NOMO-1 treated with dmso at 0.1 percent for 144 hours (cell line): ENCODE data around the gene VPS37B.
"Not testable (repeated sequence)": the region's sequence is repeated elsewhere in the genome, so short reads cannot be mapped to it uniquely, and the experiment has no call there.

ENCODE experiments used
- DNase-seq: peaks from one replicate; lab custom pipeline; 2025; ENCODE audit not compliant: unreplicated experiment; lab: John Stamatoyannopoulos, UW

Gene VPS37B

DNA sequence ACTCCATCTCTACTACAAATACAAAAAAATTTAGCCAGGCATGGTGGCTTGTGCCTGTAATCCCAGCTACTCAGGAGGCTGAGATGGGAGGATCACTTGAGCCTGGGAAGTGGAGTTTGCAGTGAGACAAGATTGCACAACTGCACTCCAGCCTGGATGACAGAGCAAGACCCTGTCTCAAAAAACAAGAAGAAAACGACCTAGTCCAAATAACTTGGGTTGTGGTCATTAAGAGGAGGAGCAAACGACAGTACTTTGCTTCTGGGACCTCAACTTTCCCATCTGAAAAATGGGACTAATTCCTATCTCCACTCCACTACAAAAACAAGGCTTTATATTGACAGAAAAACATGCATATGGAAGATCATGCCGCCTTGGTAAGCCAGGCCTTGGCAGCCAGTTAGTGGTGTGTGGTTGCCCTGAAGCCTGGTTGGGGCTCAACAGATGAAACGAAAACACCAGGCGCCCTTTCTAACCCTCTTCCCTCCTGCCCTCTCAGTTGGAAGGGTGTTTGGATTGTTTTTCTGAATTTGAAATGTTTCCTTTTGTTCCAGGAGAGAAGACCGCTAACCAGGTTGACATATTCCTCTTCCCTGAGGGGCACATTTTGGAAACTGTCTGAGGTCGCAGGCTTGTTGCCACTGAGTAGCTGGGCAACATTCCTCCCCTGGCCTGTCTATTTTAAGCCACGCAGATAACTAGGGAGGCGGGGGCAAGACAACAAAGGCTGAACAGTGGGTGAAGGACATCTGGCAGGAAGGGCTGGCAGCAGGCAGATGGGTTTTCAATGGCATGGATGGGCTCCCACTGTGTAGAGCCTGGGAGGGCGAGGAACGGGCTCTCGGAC is 13.7 kb upstream of the VPS37B start:
- DNase-seq = no peak

DNA sequence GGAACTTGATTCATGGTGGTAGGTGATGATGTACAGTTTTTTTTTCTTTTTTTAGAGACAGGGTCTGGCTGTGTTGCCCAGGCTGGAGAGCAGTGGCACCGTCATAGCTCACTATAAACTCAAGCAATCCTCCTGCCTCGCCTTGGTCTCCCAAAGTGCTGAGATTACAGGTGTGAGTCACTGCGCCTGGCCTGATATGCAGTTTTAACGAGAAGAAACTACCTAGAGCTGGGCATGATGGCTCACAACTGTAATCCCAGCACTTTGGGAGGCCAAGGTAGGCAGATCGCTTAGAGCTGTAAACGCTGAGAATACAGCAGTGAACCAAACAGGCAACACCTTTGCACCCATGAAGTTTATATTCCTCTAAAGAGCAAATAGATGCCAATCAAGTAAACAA is 13.0 kb upstream of the VPS37B start:
- DNase-seq = no peak

DNA sequence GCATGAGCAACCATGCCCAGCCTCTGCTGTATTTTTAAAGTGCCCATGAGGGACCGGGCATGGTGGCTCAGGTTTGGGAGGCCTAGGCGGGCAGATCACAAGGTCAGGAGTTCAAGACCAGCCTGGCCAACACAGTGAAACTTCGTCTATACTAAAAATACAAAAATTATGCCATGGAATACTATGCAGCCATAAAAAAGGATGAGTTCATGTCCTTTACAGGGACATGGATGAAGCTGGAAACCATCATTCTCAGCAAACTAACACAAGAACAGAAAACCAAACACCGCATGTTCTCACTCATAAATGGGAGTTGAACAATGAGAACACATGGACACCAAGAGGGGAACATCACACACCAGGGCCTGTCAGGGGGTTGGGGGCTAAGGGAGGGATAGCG is 9.3 kb upstream of the VPS37B start:
- DNase-seq = not testable (repeated sequence)

DNA sequence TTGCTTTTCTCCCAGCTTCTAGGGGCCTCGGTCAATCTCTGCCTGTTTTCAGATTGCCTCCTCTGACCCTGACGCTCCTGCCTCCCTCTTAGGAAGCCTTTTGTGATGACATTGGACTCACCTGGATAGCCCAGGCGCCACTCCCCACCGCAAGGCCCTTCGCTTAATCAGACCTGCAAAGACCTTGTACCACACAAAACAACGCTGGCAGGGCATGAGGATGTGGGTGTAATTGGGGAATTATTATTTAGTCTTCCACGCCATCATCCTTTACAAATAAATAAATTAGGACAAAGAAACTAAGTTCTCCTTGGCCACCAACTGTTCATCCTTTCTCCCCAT is 7.7 kb upstream of the VPS37B start:
- DNase-seq = no peak

DNA sequence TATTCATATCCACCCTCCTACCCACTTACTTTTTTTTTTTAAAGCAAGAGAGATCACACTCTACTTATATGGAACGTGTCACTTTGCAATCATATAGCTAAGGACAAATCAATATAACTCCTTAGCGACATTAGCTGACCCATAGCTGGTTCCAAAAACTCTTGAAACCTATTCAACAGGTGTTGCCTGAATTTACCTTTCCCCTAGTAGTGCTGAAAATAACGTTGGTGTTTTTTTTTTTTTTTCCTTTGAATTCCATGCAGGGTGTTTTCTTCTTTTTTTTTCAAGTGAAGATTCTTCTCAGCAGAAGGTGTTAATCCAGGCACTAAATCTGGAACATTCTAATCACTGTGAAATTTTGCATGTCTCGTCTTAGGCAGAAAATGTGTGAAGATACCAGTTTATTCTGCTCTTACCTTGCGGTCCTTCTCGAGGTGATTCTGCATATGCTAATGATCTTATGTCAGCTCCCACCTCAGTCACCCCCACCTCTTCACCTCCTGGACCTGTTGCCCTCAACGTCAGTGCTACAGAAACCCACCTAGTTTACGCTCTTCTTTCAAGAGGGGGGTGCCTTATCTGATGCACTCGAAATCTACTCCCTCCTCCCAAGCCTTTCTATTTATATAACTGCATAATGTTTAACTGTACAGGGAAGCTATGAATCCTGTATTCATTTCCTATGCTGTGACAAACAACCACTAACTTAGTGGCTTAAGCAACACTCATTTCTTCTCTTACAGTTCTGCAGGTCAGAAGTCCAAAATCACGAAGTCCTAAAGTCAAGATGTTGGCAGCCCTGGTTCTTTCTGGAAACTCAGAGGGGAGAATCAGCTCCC is 7.1 kb upstream of the VPS37B start:
- no peak for DNase-seq

DNA sequence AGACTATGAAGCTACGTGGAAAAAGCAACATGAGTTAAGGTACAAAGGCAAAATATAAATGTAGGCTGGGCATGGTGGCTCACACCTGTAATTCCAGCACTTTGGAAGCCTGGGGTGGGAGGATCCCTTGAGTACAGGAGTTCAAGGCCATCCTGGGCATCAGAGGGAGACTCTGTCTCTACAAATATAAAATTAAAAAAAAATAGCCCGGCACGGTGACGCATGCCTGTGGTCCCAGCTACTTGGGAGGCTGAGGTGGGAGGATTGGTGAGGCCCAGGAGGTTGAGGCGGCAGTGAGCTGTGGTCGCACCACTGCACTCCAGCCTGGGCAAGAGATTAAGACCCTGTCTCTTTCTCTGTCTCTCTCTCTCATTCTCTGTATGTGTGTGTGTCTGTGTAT is 4.0 kb upstream of the VPS37B start:
- no peak for DNase-seq

DNA sequence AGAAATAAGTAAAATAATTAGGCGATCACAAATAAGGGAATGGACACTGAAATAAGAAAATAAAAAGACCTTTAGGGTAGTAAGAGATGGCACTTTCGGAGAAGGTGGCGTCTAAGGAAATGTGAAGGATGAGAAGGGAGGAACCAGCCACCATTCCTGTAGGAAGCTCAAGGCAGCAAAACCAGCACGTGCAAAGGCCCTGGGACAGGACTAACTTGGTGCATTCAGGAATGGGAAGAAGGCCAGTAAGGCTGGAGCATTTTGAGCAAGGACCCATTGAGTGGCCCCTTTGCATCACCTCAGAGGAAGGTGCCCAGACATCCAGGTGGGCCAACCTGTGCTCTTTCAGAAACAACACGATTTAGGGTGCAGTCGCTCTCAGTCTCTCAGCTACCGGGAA is 738 bp upstream of the VPS37B start:
- DNase-seq = no peak

DNA sequence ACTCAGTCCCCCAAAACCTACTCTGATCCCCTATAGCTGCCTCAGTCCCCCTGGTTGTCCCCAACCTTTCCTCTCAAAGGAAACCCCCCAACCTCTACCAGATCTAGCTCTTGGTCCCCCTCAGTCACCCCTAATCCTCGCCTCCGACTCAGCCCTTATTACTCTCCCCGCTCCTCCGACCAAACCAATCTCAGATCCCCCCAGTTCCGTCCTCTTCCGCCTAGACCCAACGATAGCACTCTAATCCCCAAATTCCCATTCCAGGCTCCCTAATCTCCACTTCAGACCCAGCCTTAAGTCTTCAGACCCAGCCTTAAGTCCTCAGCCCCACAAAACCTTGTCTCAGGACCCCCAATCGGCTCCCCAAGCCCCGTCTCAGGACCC is 612 bp downstream of the VPS37B start:
- no peak for DNase-seq

DNA sequence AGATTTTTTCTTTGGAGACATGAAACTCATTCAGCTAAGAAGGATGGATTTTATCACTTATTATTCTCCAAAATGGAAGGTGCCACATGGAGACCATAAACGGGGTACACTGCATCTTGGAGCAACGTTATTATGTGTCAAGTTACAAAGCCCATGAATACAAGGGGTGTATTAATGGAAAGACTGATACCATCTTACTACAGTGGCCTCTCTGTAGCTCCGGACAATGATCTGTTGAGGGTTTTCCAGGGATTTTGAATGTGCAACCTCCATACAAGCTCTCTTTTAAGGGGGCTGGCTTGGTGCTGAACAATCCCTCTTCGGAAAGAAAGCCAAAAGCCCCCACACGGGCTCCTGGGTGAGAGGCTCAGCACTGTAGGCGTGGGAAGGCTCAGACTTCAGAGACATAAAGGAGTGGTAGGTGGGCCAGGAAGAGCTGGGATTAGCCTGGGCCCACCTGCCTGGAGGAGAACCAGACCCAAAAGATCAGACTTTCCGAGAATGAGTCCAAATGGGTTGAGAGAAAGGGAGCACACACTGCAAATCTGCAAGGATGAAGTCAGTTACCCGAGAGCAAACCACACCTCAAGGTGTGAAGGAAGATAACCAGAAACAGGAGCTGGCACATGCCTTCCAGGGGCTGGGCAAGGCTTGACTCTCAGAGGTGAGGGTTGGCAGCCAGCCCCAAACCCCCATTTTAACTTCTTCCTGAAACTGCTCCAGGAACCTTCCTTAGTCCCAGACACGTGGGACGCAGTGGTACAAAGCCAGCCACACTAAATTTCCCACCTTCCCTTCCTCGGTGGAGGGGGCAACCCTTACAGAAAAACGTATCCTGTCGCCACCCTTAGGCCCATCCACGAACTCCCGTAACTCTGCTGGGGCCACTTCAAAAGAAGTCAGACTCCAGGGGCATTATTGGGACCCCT is 1.5 kb downstream of the VPS37B start:
- DNase-seq = no peak

DNA sequence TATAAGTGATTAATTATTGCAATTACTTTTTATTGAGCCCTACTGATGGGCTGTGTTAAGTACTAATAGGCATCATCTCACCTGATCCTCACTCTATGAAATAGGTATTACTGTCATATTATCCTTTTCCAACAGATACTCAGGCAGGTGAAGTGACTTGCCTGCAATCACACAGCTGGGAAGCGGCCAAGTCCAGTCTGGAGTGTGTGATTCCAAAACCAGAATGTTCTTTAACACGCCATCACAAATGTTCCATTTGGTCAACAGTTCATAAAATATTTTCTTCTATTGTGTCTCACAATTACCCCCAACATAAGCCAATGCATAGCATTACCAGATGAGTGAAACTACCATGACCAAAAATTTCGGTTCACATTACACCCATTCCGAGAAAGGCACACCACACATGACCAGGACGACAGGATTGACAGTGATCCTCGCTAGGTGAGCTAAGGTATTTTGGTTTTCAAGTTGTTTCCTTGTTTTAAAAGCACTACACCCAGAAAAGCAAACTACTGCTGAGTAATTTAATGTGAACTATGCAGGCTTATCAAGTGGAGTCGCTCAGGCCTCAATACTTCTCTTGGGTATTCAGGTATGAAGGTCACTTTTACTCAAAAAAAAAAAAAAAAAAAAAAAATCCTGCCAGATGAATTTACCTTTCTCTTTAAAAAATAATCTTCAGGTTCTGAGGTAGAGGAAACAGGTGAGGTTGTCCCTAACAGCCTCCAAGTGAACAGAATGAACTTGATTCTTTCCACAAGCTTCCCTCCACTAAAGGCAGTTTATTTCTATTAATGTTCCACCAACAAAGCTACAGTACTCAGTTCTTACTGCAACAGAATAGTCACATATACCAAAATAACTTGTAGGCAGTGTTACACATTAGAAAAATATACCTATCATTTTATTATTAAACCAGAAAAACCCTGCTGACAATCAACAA is 2.4 kb downstream of the VPS37B start:
- DNase-seq = no peak

DNA sequence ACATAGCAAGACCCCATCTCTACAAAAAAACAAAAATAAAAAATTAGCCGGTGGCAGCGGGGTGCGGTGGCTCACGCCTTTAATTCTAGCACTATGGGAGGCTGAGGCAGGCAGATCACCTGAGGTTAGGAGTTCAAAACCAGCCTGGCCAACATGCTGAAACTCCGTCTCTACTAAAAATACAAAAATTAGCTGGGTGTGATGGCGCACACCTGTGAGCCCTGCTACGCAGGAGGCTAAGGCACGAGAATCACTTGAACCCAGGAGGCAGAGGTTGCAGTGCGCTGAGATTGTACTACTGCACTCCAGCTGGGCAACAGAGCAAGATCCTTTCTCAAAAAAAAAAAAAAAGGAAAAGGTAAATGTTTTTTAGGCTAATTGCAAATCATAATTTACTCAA is 3.2 kb downstream of the VPS37B start:
- DNase-seq = not testable (repeated sequence)

DNA sequence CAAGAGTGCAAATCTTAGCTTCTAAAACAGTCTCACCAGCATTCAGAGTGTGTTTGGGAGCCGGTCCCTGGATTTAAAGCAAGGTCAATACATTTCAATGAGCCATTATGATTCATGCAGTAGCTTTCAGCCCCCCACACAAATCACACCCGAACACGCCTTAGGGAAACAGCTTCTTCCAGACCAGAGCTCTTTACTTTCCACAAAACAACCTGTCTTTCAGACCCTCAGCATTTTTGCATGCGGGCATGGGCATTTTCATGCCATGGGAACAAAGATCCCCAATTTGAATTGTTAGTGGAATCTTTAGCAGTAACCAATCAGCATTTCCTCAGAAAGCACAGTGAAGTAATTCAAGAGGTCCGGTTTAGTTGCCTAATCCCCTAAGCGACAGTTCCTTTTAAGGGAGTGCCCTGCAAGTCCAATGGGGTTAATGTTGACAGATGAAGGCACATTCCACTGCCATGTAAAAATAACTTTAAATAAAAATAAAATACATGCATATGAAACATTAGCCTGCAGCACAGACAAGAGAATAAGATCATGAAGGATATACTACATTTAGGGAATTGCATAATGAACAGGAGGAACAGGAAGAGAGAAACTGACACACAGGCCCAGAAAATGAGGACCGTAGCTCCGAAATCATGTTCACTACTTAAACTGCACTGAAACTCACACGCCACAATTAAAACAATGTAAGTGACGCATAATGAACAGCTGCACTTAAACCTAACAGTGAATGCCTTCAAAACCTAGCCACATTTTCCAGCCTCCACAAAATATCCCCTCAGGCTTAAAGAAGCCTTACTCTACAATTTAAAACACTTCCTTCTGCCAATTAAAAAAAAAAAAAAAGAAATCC is 4.0 kb downstream of the VPS37B start:
- peak; percentile 41 for DNase-seq

DNA sequence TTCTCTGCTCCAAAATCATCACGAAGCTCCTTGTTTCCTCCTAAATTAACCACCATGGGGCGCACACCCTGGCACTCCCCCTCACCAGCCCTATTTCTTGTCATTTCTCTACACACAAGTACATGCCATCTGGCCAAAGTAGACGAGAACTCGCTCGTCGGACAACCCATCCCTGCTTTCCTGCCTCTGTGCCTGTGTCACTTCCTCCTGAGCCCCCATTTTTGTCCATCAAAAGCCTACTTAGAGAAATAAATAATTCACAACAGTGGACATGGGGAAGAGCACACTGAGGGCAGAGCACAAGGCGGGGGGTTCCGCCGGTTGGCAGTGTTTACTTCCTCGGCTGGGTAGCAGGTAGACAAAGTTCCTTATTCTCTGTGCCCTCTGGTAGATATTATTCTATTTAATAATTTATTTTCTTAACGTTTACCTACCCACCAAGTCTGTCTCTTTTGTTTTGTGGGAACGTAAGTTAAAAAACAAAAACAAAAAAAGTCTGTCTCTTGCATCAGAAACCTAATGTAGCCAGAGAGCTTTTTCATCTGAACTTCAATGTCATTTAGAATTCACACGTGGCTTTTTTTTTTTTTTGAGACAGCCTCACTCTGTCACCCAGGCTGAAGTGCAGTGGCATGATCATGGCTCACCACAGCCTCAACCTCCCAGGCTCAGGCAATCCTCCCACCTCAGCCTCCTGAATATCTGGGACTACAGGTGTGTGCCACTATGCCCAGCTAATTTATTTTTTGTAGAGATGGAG is 6.0 kb downstream of the VPS37B start:
- no peak for DNase-seq

DNA sequence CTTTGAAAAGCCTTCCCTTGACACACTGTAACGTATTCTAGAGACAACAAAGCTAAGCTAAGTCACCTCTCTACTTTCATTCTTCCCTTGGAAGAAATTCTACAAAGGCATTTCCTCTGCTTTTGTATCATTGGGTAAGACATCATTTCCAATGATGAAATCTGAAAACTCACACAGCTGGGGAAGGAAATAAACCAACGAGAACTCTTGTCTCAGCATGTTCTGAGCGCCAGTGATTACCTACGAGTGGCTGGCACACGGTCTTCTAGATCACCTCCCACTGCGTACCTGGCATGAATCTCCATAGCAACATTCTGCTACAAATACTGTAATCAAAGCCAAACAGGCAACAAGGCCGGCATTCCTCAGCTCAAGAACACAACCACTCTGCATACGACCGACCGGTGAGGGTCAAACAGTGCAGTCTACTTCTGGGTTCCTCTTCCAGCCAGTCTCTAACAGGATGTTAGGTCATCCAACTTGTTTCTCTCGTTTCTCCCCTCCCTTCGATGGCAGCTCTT is 7.6 kb downstream of the VPS37B start:
- peak; percentile 84 for DNase-seq

DNA sequence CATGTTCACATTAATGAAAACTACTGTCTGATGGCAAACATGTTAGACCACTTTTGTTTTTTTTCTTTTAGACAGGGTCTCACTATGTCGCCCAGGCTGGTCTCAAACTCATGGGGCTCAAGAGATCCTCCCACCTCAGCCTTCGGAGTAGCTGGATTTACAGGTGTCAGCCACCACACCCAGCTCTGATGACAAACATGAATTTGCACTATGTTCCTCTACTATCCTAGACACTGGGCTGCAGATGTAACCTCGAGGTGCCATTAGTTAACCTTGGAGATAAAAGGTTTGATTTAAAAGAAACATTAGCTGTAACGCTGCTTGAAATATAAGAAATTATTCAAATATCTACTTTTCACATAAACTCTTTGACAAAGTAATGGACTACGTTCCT is 8.1 kb downstream of the VPS37B start:
- no peak for DNase-seq

DNA sequence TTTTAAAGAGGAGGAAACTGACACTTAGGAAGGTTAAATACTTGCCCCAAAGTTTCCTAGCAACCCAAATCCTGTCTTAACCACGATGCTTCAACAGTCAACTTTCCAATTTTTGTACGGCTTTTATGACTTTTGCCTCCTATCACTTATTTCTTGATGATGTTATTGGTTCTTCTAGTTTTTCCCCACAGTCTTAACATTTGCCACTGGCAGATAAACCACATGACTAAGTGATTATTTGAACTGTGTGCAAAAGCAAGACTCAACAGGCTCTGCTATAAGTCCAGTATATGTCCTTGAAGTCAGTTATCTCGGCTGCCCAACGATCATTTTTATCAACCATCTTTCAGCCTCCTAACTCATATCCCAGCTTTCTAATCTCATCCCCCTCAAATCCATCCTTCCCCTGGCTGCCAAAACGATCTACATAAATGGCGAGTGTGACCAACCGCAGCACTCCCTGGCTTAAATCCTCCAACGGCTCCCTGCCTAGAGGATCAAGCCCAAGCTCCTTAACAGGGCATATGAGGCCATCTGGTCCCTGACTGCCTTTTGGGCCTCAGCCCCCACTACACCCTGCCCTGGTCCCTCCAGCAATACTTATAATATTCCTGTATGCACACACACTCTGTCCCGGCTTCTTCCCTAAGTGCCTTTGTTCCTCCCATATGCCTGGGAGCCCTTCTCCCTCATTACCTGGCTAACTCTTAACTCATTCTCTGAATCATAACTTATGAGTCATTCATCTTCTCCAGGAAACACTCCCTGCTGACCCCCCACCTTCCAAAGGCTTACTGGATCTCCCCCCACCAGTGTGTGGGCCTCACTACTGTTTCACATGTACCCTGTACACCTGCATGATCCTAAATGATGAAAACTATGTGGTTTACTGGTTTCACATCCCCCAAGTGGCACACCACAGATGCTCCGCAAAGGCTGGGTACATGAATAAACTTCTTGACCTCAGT is 8.8 kb downstream of the VPS37B start:
- no peak for DNase-seq

DNA sequence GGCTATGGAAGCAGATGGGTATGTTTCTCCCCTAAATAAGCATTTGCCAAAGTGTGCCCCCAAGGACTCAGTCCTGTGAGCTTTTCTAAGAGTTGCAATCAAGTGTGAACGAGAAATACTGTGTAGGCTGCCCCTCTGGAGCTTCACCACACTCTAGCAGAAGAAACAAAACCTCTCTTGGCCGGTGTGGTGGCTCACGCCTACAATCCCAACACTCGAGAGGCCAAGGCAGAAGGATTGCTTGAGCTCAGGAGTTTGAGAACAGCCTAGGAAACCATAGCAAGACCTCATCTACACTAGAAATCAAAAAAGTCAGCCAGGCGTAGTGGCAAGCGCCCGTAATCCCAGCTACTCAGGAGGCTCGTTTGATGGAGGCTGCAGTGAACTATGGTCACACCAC is 9.8 kb downstream of the VPS37B start:
- DNase-seq = no peak
